ENCODE results near the gene LINS1.

GRCh38 chr15:100531204-100531603 is 70.8 kb downstream of the LINS1 start:
- TF ChIP-seq, protein P1, sequence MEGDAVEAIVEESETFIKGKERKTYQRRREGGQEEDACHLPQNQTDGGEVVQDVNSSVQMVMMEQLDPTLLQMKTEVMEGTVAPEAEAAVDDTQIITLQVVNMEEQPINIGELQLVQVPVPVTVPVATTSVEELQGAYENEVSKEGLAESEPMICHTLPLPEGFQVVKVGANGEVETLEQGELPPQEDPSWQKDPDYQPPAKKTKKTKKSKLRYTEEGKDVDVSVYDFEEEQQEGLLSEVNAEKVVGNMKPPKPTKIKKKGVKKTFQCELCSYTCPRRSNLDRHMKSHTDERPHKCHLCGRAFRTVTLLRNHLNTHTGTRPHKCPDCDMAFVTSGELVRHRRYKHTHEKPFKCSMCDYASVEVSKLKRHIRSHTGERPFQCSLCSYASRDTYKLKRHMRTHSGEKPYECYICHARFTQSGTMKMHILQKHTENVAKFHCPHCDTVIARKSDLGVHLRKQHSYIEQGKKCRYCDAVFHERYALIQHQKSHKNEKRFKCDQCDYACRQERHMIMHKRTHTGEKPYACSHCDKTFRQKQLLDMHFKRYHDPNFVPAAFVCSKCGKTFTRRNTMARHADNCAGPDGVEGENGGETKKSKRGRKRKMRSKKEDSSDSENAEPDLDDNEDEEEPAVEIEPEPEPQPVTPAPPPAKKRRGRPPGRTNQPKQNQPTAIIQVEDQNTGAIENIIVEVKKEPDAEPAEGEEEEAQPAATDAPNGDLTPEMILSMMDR (IDR thresholded peaks at IDR 0.05) = no peak
- TF ChIP-seq TCF7L2 (IDR thresholded peaks at IDR 0.05; ENCODE audit: low read depth, low read length) (no peak), POLR2AphosphoS5 (IDR thresholded peaks at IDR 0.05; ENCODE audit: low read depth, low read length) (no peak)
